HG03095 (cell line): Measurements from ENCODE around the gene ARMC9.
"Not testable (repeated sequence)": the region's sequence is repeated elsewhere in the genome, so short reads cannot be mapped to it uniquely, and the experiment has no call there.

Experiments
- ATAC-seq: cut with Tn5 transposase; IDR thresholded peaks from one replicate; pipeline ENCODE4 v1.9.1; 2021; ENCODE audit warnings: moderate library complexity; ENCODE audit not compliant: unreplicated experiment

The ARMC9 gene

GRCh38 chr2:231198291-231199173 is at the start of gene ARMC9:
Gene ARMC9, plus strand, starts transcription at chr2:231198631. Its CDS starts 7,608 bp downstream, at chr2:231206239.
- peak; percentile 91 for ATAC-seq

GRCh38 chr2:231152800-231153557 is 45.5 kb upstream of the ARMC9 start:
- ATAC-seq: no peak

- no peak for ATAC-seq
Measured at GRCh38 chr2:231159306-231159705, 39.1 kb upstream of the ARMC9 start.

GRCh38 chr2:231160701-231161100 is 37.7 kb upstream of the ARMC9 start:
- ATAC-seq: no peak

GRCh38 chr2:231161252-231161839 is 37.1 kb upstream of the ARMC9 start:
- no peak for ATAC-seq

- ATAC-seq: no peak
Measured at GRCh38 chr2:231161877-231162329, 36.5 kb upstream of the ARMC9 start.

- no peak for ATAC-seq
Measured at GRCh38 chr2:231163011-231163410, 35.4 kb upstream of the ARMC9 start.

- ATAC-seq: no peak
Measured at GRCh38 chr2:231163414-231164095, 34.9 kb upstream of the ARMC9 start.

GRCh38 chr2:231167745-231168459 is 30.5 kb upstream of the ARMC9 start:
- no peak for ATAC-seq

GRCh38 chr2:231168460-231169139 is 29.8 kb upstream of the ARMC9 start:
- no peak for ATAC-seq

- no peak for ATAC-seq
Measured at GRCh38 chr2:231169488-231169887, 28.9 kb upstream of the ARMC9 start.

GRCh38 chr2:231170055-231170454 is 28.4 kb upstream of the ARMC9 start:
- no peak for ATAC-seq

GRCh38 chr2:231172025-231172424 is 26.4 kb upstream of the ARMC9 start:
- ATAC-seq: no peak

- ATAC-seq: no peak
Measured at GRCh38 chr2:231174211-231174651, 24.2 kb upstream of the ARMC9 start.

- no peak for ATAC-seq
Measured at GRCh38 chr2:231176066-231176465, 22.4 kb upstream of the ARMC9 start.

- no peak for ATAC-seq
Measured at GRCh38 chr2:231177156-231178025, 21.0 kb upstream of the ARMC9 start.

GRCh38 chr2:231178805-231179204 is 19.6 kb upstream of the ARMC9 start:
- not testable (repeated sequence) for ATAC-seq

GRCh38 chr2:231181860-231182512 is 16.4 kb upstream of the ARMC9 start:
- peak; percentile 59 for ATAC-seq
